GM21723 (cell line): ENCODE measurements around the gene PRDM16.

Source experiments
- ATAC-seq: cut with Tn5 transposase; IDR thresholded peaks from one replicate; pipeline ENCODE4 v1.9.1; 2021; ENCODE audit warnings: mild to moderate bottlenecking, moderate library complexity; ENCODE audit not compliant: unreplicated experiment

Gene PRDM16

DNA sequence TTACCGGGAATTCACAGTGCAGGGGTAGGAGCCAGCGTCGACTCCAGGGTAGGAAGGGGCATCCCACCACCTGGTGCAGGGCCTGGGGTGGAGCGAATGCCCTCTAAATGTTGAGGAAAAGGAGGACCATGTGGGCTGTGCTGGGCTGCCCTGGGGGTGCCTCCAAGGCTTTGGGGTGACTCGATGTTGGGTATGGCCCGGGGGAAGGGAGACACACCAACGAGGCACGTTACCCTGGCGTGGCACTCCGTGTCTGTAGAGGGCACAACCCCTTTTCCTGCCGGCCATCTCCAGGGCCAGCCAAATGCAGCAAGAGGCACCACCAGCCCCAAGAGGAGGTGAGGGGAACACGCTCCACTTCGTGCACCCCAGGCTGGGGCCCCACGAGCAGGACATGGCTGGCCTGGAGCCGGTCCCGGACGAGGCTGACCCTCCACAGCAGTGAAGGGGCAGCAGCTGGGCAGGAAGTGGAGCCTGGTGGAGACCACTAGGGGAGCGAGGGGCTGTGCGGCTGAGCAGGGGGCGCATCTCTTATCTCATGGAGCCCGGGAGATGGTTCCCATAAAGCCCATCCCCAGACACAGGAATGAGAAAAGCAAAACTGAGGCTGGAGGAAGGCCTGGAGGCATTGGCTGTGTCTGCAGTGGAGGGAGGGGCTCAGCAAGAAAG, 36.5 kb upstream of the PRDM16 start:
- ATAC-seq: no peak

DNA sequence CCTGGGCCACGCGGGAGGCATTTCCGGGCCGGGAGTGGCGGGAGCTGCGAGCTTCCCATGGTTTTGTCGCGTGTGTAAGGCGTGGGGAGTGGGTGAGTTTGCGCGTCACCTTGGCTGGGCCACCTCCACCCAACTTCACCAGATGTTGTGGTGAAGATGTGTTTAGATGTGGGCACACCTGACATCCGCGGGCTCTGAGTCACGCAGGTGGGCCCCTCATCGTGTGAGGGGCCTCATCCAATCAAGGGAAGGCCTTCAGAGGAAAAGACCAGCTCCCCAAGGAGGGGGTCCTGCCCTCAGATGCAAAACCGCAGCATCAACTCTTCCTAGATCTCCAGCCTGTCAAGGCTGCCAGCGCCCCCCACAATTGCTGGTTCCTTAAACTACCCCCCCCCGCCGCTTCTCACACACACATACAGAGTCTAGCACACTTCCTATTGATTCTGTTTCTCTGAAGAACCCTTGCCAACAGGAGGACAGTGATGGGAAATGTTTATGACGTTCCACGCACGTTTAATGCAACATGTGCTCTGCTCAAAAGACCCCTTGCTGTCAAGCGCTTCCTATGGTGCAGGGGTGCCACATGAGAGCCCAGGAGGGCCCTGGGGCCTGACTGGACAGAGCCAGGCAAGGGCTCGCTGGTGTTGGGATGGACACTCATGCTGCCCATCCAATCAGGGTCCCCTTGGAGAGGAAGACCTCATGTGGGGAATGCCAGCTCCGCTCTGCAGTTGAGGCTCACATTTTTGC, 35.8 kb upstream of the PRDM16 start:
- ATAC-seq: no peak

DNA sequence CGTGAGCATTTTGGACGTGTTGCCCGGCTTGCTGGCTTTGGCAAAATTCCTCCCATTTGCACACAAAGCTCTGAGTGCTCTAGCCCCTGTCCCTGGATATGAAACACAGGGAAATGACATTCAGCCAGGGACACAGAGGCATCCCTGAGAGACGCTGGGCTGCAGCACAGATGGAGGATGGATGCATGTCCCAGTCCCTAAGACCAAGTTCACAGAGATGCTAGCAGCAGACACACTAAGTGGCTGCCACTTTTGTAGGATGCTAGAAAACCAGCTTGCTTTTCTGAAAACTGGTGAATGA, 35.3 kb upstream of the PRDM16 start:
- no peak for ATAC-seq

DNA sequence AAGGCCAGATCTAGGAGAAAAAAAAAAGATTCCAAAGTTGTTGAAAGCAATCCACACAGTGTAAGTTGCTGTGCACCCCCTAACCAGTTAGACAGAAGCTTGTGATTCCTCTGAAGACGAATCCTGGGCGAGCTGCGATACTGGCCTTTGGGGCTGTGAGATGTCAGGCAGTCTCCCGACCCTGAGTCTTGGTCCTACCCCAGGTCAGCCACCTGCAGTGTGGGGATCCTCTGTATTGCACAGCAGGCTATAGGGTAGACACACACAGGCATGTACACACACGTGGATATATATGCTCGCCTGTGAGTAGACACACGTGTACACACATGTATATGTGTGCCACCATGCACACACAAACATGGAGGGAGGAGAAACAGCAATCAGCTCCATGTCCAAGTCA, 34.8 kb upstream of the PRDM16 start:
- no peak for ATAC-seq

DNA sequence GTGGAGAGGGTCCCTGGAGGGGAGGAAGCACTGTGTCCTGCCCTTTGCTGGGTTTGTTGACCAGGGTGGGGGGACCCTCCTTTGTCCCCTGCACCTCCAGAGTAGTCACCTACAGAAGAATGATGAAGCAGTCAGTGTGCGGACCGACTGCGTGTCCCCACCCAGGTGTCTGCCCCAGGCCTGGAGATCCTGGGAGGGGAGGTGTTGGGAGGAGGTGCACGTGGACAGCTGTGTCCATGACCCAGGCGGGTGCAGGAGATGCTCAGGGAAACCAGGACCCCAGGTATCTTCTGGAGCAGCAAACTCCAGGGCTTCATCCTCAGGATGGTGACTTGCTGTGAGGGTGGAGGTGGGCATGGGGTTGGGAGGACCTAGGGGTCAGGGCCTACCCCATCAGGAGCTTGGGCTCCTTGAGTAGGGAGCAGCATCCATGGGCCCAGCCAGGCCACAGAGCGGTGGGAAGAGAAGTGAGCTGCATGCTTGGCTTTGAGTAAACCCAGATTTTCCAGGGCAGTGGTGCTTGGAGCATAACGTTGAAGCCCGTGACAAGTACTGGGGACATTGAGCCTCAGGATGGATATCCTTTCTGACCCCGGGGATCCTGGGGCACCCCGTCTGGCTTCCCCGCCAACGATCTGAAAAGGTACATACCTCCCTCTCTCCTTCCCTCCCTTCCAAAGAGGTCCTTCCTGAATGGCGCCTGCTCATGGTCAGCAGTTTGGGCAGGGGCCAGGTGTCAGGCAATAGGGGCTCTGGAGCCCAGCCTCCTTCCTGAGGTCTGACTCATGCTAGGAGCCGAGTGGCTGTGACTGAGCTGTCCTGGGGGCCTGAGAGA, 34.1 kb upstream of the PRDM16 start:
- no peak for ATAC-seq

DNA sequence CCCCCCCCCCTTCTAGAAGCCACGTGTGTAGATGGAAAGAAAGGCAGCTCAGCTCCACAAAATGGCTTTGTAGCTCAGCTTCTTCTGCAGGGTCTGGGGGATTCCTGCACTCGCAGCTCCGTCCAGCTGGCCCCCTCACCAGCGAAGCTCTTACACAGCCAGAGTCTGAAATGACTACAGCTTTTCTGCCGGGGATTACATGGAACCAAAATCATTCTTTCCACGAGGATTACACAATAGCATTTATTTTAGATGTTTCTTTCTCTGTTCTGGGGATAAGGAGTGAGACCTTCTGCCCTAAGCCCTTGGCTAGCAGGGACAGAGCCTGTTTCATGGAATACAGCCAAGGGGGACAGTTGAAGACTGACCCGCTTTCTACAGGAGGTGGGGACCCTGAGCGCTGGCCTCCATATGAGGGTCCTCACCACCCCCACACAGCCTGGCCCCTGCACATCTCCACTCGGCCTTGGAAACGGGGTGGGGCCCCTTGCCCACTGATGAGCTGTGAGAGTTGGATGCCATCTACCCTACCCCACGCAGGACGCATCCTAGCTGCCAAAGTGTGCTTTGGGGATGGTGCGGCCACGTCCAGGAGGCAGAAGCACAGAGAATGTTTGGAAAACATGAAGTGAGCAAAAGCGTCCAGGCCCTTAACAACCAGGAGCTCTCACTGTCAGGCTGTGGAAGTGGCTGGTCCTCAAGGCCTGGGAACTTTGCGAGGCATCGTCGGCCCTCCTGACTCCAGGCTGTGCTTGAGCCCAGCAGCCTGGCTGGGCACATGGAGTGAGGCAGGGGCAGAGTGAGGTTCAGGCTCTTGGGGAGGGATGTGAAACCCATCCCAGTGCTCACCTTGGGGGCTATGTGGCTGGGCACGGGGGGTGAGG, 33.2 kb upstream of the PRDM16 start:
- no peak for ATAC-seq

DNA sequence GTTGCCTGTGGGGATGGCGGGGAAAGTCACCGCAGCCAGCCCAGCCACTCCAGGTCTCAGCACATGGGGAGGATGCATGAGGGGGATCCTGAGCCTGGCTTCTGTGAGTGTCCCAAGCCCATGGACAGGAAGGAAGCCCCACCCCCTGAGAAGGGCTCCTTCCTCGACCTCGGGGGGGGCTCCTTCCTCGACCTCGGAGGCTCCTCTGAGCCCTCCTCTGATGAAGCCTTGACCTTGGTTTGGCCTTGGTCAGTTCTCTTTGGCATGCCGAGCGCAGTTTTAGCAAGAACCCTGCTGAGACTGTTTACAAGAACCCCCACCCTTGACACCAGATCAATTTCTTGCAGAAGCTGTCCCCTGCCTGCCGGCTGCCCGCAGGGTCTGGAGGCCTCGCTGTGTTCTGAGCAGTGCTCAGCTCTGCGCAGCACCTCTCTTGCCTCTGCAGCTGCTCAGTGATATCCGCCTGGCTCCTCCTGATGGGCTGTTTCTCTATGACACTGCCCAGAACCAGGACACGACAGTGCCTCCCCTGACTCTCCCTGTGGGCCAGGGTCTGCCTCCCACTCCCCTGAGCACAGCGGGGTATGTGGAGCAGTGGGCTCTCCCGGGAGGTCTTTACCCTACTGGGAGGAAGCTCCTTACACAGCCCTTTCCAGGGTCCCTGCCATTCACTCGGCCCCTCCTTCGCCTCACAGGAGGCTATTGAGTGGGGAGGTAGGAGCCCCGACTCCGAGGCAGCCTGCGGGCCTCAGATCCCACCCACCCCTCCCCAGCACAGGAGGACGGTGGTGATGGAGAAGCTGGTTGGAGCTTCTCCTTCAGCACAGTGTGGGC, 32.3 kb upstream of the PRDM16 start:
- no peak for ATAC-seq

DNA sequence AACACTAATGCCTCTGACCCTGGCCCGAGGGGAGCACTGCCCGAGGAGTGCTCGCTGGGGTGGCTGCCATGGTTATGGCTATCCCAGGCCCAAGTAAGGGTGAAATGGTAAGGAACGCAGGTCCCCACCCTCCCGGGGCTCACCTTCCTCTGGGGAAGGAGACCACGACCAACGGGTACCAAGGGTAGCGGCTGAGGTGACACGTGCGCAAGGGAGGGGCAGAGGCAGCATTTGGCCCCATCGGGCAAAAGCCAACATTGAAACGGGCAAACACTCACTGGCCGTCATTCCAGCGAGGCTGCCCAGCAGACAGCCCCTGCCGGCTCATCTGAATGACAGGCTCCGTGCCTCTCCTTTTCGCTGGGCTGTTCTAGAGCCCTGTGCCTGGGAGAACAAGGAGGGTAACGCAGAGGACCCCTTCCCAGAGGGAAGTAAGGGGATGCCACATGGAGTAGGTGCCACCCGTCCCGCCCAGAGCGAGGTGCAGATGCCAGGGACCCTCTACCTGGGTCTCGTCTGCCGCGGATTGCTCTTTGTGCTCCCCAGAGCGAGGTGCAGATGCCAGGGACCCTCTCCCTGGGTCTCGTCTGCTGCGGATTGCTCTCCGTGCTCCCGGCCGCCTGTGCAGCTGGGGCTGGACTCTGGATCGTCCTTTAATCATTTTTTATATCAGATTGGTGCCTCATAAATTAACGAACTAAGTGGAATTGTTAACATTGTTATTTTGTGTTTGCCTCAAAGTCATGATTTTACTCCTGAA, 31.5 kb upstream of the PRDM16 start:
- ATAC-seq: no peak

DNA sequence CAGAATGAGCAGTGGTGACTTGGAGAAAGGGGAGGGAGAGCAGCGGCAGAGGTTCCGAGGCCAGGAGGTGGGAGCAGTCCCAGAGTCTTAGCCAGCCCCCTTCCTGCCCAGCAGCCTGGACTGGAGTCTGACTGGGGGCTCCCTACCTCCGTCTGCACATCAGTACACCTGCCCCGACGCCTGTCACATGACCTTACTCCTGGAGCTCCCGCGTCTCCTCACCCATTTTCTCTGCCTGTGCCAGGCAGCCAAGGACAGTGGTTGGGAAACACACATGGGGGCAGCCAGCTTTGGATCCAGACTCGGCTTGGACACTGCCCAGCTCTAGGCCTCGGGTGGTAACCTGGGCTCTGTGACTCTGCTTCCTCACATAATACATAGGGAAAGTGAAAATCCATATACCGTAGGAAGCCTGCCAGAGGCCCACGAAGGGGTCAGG, 30.9 kb upstream of the PRDM16 start:
- no peak for ATAC-seq

DNA sequence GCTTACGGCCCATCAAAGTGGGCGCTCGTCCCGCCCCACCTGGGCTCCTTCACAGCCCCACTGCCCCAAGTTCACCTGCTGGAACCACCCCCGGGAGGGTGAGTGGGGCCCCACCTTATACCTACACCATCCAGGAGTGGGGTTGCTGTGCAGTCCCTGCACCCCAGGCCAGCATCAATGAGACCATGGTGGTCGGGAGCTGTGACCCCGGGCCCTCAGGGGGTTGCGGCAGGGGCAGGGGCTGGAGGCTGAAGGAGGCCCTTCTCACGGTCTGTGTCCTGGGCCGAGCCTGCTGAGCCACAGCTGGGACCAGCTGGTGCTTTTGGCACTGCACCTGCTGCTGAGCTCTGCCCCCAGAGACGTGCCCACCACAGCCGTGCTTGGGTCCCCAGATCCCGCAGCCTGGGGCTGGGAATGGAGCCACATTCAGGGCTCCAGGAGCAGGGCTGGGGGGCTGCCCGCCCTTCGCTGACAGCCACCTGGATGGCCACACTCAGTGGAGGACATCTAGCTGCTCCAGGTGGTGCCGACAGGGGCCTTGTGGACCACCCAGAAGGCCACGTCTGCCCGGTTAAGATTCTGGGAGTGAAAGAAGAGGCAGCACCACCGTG, 30.3 kb upstream of the PRDM16 start:
- no peak for ATAC-seq

DNA sequence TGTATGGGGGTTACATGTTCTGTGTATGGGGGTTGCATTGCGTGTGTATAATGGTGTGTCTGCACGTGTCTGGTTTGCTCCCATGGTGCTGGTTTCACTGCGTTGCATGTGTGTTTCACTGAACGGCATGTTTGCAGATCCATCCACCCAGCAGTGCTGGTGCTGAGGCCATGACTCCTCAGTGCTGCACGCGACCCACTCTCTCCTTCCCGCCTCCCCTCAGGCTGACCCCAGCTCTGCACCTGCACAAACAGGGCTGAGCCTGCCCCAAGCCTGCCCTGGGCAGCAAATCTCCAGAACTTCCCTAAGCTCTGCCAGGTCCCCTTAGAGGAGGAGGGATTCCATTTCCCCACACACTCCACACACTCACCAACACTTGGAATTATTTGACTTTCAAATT, 29.0 kb upstream of the PRDM16 start:
- no peak for ATAC-seq

DNA sequence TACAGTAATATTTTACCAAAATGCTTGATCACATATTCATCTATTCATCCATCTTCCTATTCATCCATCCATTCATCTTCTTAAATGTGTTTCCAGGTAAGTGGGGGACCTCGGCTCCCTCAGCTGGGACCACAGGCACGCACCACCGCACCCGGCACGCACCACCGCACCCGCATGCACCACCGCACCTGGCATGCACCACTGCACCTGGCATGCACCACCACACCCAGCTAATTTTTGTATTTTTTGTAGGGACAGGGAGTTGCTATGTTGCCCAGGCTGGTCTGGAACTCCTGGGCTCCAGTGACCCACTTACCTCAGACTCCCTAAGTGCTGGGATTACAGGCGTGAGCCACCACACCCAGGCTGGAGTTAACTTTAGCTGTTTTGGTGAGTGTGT, 26.5 kb upstream of the PRDM16 start:
- no peak for ATAC-seq

DNA sequence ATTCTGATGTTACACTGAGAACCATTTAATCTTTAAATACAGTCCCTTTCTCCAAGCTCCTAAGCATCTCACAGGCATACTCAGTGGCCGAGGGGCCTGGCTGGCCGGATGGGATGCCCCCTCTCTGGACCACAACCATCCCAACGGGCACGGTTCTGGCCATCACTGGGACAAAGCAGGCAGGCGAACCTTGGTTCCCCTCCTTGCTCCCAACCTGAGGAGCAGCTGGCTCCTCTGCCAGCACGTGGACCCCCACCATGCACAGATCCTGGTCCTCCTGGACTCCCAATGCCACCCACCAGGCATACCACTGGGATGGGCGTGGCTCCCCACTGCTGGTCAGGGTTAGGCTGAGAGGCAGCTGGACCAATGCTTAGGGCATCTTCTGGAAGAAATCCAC, 19.8 kb upstream of the PRDM16 start:
- no peak for ATAC-seq

DNA sequence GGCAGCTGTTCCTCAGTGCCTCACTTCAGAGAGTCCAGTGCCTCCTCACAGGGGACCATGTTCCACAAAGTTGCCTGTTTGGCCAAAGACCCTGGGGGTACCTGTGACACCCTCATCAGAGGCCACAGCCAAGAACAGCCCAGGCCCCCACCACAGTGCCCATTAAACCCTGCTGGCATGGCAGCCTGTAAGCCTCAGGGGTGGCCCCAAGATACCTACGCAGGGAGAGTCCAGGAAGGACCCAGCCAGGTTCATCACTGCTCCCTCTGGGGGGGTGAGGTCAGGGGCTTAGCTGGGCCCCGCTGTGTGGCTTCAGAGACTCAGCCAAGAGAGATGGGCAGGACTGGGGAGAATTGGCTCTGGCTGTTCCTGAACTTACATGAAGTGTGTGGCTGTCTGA, 19.1 kb upstream of the PRDM16 start:
- ATAC-seq: no peak

DNA sequence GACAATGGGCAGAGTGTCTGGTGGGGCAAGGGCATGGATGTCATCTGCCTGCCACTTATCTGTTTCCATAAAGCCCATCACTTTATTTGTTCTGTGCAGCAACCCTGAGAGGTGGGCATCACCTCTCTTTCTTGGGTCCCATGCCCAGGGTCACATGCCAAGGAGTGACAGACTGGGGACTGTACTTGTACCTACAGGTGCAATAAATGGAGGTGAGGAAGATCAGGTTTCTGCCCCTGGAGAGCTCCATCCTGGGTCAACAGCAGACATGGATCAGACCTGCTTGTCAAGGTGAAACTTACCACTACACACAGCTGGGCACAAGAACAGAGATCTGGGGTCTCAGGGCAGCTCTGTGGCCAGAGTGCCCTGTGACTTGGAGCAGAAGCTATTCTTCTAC, 18.4 kb upstream of the PRDM16 start:
- no peak for ATAC-seq

DNA sequence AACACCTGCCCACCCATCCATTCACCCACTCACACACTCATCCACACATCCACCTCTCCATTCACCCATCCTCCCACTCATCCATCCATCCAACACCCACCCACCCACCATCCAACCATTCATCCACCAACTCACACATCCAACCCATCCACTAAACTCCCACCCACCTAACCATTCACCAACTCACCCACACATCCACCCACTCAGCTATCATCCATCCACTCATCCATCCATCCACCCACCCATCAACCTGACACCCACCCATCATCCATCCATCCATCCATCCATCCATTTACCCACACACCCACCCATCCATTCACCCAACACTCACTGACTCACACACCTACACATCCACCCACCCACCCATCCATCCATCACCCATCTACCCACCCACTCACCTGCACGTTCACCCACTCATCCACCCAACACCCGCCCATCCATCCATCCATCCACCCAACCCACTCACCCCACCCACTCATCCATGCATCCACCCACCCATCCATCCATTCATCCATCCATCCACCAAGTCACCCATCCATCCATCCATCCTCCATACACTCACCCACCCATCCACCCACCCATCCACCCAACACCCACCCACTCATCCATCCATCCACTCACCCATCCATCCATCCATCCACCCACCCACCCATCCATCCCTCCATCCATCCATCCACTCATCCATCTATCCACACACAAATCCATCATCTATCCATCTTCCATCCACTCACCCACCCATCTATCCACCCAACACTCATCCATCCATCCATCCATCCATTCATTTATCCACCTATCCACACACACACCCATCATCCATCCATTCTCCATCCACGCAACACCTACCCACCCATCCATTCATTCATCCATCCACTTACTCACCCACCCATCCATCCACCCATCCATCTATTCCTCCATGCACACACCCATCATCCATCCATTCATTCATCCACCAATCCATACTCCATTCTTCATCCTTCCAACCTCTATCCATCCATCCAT, 17.4 kb upstream of the PRDM16 start:
- ATAC-seq: no peak

DNA sequence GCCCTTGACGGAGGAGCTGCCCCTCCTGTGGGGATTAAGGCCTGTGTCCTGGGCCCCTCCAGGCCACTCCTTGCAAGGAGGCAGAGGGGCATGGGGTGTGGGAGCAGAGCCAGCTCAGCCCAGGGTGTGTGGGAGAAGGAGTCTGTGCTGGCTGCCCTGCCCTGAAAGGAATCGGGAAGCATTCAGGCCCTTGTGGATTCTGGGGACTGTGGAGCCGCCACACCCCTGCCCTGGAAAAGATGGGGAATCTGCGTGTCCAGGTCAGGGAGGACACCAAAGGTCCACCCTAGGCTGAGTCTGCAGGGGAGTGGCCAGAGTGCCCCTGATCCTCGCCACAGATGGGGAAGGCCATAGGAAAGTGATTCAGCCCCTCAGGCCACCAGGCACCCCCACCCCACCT, 16.5 kb upstream of the PRDM16 start:
- ATAC-seq: no peak
